Thoracic aorta (tissue), 2 donors: Measurements from ENCODE around the gene OR2A14. TPM values are rescaled to one million over a fixed set of nuclear protein-coding genes. Genes with fewer than 3 reads are reported as not detected.

ENCODE experiments used
- ATAC-seq: fragments of 150-250 bp; one replicate; pipeline ENCODE4 v1.8.0; 2017; ENCODE audit warnings: low read depth; ENCODE audit not compliant: insufficient number of reproducible peaks, low FRiP score
- DNase-seq: peaks from one replicate; pipeline ENCODE4 v3.0.0-alpha.2; 2020; ENCODE audit warnings: low spot score
- H3K27ac ChIP-seq, 2 donors: fragments of 200-600 bp; sonication (generic); 1 replicate in 1 of 2; 2 replicates in 1 of 2; pipeline ENCODE4 v1.5.1; 2016; ENCODE audit warnings: mild to moderate bottlenecking in 2 of 2, moderate library complexity in 2 of 2
- H3K27me3 ChIP-seq: fragments of 200-600 bp; sonication (generic); replicated peaks from 2 replicates; pipeline ENCODE4 v1.6.0; 2016; ENCODE audit warnings: mild to moderate bottlenecking; ENCODE audit not compliant: insufficient read depth
- H3K36me3 ChIP-seq: fragments of 200-600 bp; sonication (generic); one replicate; pipeline ENCODE4 v1.5.1; 2016
- H3K4me1 ChIP-seq, 2 donors: fragments of 200-600 bp; sonication (generic); 1 replicate in 1 of 2; 2 replicates in 1 of 2; pipeline versions ENCODE4 v1.5.1 to v1.6.0; 2016; ENCODE audit warnings: low read depth in 2 of 2, mild to moderate bottlenecking in 1 of 2; ENCODE audit not compliant: control insufficient read depth in 1 of 2
- H3K4me3 ChIP-seq: fragments of 200-600 bp; sonication (generic); 2 replicates; pipeline ENCODE4 v1.5.1; 2016; ENCODE audit warnings: mild to moderate bottlenecking
- H3K9me3 ChIP-seq: fragments of 200-600 bp; sonication (generic); 2 replicates; pipeline ENCODE4 v1.5.1; 2016
- total RNA-seq, 2 donors: library from RNA; depleted of rRNA; stranded (reverse); fragments of >200 nt; gene quantifications; one replicate each; pipeline versions ENCODE4 v1.1.0 to v1.2.3, GENCODE V29; 2016
- TF ChIP-seq, protein P1 (sequence below): fragments of 200-600 bp; sonication (generic); IDR thresholded peaks from one replicate; pipeline ENCODE4 v1.5.1; 2019; ENCODE audit warnings: antibody characterized with exemption

OR2A14 gene, protein sequence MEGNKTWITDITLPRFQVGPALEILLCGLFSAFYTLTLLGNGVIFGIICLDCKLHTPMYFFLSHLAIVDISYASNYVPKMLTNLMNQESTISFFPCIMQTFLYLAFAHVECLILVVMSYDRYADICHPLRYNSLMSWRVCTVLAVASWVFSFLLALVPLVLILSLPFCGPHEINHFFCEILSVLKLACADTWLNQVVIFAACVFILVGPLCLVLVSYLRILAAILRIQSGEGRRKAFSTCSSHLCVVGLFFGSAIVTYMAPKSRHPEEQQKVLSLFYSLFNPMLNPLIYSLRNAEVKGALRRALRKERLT
- not detected for total RNA-seq

DNA sequence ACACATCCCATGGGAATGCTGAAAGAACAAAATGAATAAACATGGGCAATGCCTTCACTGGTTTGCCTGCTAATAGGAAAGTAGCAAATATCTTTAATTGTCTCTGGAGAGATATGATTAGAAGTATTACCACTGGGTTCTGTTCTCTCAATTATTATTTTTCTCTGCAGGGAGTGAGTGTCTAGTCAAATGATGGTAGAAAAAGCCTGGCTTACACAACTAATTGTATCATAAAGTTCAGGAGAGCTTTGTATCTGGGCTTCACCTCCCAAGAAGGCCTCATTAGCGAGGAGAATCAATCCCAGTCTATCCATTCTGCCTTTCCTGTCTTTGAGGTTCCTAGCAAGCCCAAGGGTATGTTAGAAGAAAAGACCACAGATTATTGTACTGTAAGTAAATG is at the start of gene OR2A14:
OR2A14 (plus strand) TSS at position 301 of the 400 bp plus-strand sequence. CDS start 5,937 bp downstream, outside the sequence.
- Histone ChIP-seq H3K4me1 (no peaks in the 10 kb centered on the region), H3K4me3 (no peak within 1 kb of the TSS), H3K9me3 (no peaks in the 10 kb centered on the region), H3K27me3 (no peaks in the 10 kb centered on the region), H3K36me3 (no peaks in the 10 kb centered on the region), H3K27ac (no peak within 1 kb of the TSS)
- no peak for DNase-seq
- no peak for ATAC-seq
- TF ChIP-seq, protein P1, sequence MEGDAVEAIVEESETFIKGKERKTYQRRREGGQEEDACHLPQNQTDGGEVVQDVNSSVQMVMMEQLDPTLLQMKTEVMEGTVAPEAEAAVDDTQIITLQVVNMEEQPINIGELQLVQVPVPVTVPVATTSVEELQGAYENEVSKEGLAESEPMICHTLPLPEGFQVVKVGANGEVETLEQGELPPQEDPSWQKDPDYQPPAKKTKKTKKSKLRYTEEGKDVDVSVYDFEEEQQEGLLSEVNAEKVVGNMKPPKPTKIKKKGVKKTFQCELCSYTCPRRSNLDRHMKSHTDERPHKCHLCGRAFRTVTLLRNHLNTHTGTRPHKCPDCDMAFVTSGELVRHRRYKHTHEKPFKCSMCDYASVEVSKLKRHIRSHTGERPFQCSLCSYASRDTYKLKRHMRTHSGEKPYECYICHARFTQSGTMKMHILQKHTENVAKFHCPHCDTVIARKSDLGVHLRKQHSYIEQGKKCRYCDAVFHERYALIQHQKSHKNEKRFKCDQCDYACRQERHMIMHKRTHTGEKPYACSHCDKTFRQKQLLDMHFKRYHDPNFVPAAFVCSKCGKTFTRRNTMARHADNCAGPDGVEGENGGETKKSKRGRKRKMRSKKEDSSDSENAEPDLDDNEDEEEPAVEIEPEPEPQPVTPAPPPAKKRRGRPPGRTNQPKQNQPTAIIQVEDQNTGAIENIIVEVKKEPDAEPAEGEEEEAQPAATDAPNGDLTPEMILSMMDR = no peak

DNA sequence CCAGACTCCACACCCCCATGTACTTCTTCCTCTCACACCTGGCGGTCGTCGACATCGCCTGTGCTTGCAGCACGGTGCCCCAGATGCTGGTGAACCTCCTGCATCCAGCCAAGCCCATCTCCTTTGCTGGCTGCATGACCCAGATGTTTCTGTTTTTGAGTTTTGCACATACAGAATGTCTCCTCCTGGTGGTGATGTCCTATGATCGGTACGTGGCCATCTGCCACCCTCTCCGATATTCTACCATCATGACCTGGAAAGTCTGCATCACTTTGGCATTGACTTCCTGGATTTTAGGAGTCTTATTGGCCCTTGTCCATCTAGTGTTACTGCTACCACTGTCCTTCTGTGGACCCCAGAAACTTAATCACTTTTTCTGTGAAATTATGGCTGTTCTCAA is 48.6 kb upstream of the OR2A14 start:
- Histone ChIP-seq H3K4me3 (no peak overlapping the region), H3K9me3 (no peaks in the 10 kb centered on the region), H3K27me3 (no peaks in the 10 kb centered on the region), H3K36me3 (no peaks in the 10 kb centered on the region), H3K4me1 (no peaks in the 10 kb centered on the region), H3K27ac (no peak overlapping the region)
- ATAC-seq (no peak), DNase-seq (no peak)
- TF ChIP-seq, protein P1 = no peak

DNA sequence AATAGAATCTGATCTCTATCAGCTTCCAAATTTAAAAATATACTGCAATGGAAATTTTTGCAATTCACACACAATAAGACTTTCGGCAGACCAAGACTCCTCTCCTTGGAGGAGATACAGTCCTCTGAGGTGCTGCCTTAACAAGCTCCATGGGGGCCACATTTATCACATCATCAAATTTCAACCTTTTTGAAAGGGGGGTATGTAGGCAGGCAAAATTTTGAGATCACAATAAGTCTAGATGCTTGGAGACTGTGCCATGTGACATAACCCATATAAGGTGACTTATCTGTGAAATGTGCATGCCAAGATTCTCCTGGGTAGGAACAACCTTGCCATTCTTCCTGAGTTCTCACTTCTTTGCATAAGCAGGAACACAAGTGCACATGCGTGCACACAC is 37.0 kb upstream of the OR2A14 start, which contains the start of gene OR2A12:
OR2A12 (plus strand) TSS at position 301 of the 400 bp plus-strand sequence. CDS start 8,830 bp downstream, outside the sequence.
- H3K4me3 ChIP-seq = no peak within 1 kb of the TSS
- H3K27ac ChIP-seq = no peak within 1 kb of the TSS
- DNase-seq (no peak), ATAC-seq (no peak)
- peaks cover 4% of the 10 kb centered on the region for H3K9me3 ChIP-seq
- TF ChIP-seq, protein P1 = no peak
- no peaks in the 10 kb centered on the region for H3K36me3 ChIP-seq
- no peaks in the 10 kb centered on the region for H3K27me3 ChIP-seq
- H3K4me1 ChIP-seq = peaks cover 0 to 6% of the 10 kb centered on the region in 2 donors

DNA sequence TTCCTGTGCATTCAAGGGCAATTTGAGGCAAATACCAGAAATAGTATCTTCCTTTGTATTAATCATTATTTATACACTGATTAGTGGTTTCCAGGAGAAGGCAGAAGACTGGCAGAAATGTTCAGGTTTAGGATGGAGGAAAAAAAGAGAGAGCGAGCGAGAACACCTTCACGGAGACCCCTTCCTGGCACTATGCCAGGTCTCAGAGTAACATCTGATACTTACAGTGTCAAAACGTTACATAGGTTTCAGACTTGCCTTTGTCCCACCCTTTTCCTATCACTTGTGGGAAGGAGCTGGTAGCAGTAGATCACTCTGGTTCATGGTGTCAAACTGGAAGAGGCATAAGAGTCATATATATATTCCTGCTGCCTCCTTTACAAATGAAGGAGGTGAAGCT is 36.2 kb upstream of the OR2A14 start:
- Histone ChIP-seq H3K36me3 (no peaks in the 10 kb centered on the region), H3K27me3 (no peaks in the 10 kb centered on the region), H3K27ac (no peak overlapping the region), H3K4me3 (no peak overlapping the region), H3K9me3 (peaks cover 7% of the 10 kb centered on the region), H3K4me1 (peaks cover 0 to 6% of the 10 kb centered on the region in 2 donors)
- TF ChIP-seq, protein P1 = no peak
- no peak for ATAC-seq
- no peak for DNase-seq

DNA sequence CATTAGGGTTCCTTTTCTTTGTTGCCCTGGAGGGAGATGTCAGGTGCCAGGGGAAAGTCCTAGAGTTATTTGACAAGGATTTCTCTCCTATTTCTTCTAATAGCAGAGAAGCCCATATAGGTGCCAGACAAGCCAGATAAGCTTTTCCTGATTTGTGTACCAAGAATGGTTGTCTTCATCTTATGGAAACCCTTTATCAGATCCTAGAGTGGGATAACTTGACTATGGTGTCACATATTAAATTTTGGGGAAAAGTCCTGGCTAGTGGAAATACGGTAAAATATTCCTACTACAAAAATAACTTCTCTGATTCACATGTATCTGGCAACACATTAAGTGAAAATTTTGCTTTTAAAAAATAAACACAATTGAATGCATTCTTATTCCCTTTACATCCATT is 35.7 kb upstream of the OR2A14 start:
- no peak for ATAC-seq

More for the DNA sequence above, 35.7 kb upstream of the OR2A14 start:
- Histone ChIP-seq H3K4me3 (no peak overlapping the region), H3K4me1 (peaks cover 0 to 6% of the 10 kb centered on the region in 2 donors), H3K27me3 (no peaks in the 10 kb centered on the region), H3K27ac (no peak overlapping the region), H3K9me3 (peaks cover 7% of the 10 kb centered on the region), H3K36me3 (no peaks in the 10 kb centered on the region)
- TF ChIP-seq, protein P1 = no peak
- no peak for DNase-seq
